ENCODE data around the gene PALM.

DNA sequence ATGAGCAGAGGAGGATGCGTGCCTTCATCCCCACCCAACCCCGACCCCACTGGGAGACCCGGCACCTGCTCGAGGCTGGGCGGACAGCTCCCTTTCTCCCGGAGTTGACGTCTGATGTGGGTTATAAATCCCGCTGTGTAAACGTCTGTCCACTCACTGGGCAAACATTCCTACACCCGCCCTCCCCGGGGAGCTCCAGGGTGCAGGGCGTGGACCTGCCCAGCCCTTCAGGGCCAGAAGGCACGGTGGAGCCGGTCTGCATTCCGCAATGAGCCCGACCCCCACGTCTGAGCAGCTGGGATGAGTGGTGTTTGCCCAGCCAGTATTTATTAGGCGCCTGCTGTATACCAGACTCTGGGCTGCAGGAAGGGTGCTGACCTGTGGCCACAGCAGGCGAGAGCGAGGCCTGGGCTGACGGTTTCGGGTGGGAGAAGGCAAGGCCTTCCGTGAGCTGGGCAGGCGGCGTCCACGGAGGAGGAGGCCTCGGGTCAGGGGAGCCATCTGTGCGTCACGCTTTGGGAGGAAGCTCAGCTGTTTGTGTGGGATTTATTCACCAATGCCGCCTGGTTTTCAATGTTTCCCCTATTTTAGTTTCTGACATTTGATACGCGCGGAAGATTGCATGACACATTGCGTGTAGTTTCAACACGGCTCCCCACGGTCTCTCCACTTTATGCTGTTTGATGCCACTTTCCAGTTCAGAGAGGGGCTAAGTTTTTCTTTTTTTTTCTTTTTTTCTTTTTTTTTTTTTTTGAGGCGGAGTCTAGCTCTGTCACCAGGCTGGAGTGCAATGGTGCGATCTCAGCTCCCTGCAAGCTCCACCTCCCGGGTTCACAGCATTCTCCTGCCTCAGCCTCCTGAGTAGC lies 44.1 kb downstream of the PALM start:
- TF ChIP-seq, protein P1, sequence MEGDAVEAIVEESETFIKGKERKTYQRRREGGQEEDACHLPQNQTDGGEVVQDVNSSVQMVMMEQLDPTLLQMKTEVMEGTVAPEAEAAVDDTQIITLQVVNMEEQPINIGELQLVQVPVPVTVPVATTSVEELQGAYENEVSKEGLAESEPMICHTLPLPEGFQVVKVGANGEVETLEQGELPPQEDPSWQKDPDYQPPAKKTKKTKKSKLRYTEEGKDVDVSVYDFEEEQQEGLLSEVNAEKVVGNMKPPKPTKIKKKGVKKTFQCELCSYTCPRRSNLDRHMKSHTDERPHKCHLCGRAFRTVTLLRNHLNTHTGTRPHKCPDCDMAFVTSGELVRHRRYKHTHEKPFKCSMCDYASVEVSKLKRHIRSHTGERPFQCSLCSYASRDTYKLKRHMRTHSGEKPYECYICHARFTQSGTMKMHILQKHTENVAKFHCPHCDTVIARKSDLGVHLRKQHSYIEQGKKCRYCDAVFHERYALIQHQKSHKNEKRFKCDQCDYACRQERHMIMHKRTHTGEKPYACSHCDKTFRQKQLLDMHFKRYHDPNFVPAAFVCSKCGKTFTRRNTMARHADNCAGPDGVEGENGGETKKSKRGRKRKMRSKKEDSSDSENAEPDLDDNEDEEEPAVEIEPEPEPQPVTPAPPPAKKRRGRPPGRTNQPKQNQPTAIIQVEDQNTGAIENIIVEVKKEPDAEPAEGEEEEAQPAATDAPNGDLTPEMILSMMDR (IDR thresholded peaks at IDR 0.05; ENCODE audit: poor library complexity, severe bottlenecking), result no peak
- TF ChIP-seq TAF1 (IDR thresholded peaks at IDR 0.05; ENCODE audit: low read depth), result no peak
- no peak for TF ChIP-seq EZH2 (IDR thresholded peaks at IDR 0.05; ENCODE audit: borderline replicate concordance, insufficient read depth, low read length, poor library complexity, severe bottlenecking)
- no peak for TF ChIP-seq POLR2AphosphoS5 (IDR thresholded peaks at IDR 0.05)
- TF ChIP-seq, protein P2, sequence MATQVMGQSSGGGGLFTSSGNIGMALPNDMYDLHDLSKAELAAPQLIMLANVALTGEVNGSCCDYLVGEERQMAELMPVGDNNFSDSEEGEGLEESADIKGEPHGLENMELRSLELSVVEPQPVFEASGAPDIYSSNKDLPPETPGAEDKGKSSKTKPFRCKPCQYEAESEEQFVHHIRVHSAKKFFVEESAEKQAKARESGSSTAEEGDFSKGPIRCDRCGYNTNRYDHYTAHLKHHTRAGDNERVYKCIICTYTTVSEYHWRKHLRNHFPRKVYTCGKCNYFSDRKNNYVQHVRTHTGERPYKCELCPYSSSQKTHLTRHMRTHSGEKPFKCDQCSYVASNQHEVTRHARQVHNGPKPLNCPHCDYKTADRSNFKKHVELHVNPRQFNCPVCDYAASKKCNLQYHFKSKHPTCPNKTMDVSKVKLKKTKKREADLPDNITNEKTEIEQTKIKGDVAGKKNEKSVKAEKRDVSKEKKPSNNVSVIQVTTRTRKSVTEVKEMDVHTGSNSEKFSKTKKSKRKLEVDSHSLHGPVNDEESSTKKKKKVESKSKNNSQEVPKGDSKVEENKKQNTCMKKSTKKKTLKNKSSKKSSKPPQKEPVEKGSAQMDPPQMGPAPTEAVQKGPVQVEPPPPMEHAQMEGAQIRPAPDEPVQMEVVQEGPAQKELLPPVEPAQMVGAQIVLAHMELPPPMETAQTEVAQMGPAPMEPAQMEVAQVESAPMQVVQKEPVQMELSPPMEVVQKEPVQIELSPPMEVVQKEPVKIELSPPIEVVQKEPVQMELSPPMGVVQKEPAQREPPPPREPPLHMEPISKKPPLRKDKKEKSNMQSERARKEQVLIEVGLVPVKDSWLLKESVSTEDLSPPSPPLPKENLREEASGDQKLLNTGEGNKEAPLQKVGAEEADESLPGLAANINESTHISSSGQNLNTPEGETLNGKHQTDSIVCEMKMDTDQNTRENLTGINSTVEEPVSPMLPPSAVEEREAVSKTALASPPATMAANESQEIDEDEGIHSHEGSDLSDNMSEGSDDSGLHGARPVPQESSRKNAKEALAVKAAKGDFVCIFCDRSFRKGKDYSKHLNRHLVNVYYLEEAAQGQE (IDR thresholded peaks at IDR 0.05; ENCODE audit: borderline replicate concordance), result no peak
- no peak for TF ChIP-seq MXI1 (conservative IDR thresholded peaks at IDR 0.05; ENCODE audit: poor library complexity, severe bottlenecking)
- no peak for TF ChIP-seq EP300 (conservative IDR thresholded peaks at IDR 0.05; ENCODE audit: poor library complexity, severe bottlenecking)
- TF ChIP-seq SMC3 (conservative IDR thresholded peaks at IDR 0.05; ENCODE audit: poor library complexity), result no peak
- TF ChIP-seq RAD21 (conservative IDR thresholded peaks at IDR 0.05), result no peak
